ENCODE results near the gene SLIT3.

Gene SLIT3

DNA sequence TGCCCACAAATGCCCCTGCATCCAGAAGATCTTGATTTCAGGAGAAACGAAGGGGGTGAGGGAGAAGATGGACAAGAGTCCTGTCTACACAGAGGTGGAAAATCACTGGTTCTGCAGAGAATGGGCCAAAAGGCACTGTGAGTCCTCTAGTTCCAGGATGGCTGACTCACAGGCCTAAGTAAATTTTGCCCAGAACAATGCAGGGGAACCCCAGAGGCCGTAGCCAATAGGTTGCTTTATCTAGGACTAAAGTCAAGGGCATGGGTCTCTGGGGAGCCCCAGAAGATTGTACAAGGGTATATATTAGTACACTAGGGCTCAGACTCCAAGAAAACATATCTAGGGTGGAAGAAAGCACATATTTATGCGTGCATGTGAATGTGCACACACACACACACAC, 98.0 kb downstream of the SLIT3 start:
- H3K4me1 ChIP-seq (ENCODE audit: control insufficient read depth, insufficient read depth, low read length) = no peaks in the 10 kb centered on the region
- no peak overlapping the region for H3K27ac ChIP-seq (ENCODE audit: extremely low read depth, low read depth, low read length)
- no peaks in the 10 kb centered on the region for H3K36me3 ChIP-seq (ENCODE audit: control insufficient read depth in 2 of 2, insufficient read depth in 1 of 2, low read length in 2 of 2)
- no peaks in the 10 kb centered on the region; the same call in 1 of the 2 replicates for H3K9me3 ChIP-seq (ENCODE audit: control insufficient read depth, insufficient read depth, low read depth, low read length)
- H3K4me3 ChIP-seq (ENCODE audit: low read depth, low read length) = no peak overlapping the region
- CTCF ChIA-PET = interaction anchor here (1.3 kb wide), 1 partner anchor 11 kb away, joined by 6 read pairs; no protein-coding TSS in a partner anchor
- POLR2A ChIA-PET = interaction anchor here (0.6 kb wide), 1 partner anchor 715 kb away, joined by 3 read pairs; no protein-coding TSS in a partner anchor
- TF ChIP-seq ZBTB8A (tag by site-specific recombination; IDR thresholded peaks at IDR 0.05) (no peak), OVOL3 (tag by site-specific recombination; IDR thresholded peaks at IDR 0.05) (no peak), ZFP3 (tag by site-specific recombination; IDR thresholded peaks at IDR 0.05; ENCODE audit: low read depth) (no peak), ZNF221 (tag by site-specific recombination; IDR thresholded peaks at IDR 0.05; ENCODE audit: borderline replicate concordance) (no peak), ZNF132 (tag by site-specific recombination; IDR thresholded peaks at IDR 0.05; ENCODE audit: borderline replicate concordance) (no peak), ZNF529 (tag by site-specific recombination; IDR thresholded peaks at IDR 0.05; ENCODE audit: insufficient replicate concordance) (no peak), ZNF174 (tag by site-specific recombination; IDR thresholded peaks at IDR 0.05) (no peak), GLI2 (tag by site-specific recombination; IDR thresholded peaks at IDR 0.05; ENCODE audit: borderline replicate concordance, low read depth) (no peak), ZNF623 (tag by site-specific recombination; IDR thresholded peaks at IDR 0.05) (no peak), ZFHX2 (tag by site-specific recombination; conservative IDR thresholded peaks at IDR 0.05) (no peak), KLF9 (tag by site-specific recombination; IDR thresholded peaks at IDR 0.05; ENCODE audit: low read depth) (no peak), YY1 (tag by site-specific recombination; IDR thresholded peaks at IDR 0.05) (no peak)
- TF ChIP-seq, protein P1, sequence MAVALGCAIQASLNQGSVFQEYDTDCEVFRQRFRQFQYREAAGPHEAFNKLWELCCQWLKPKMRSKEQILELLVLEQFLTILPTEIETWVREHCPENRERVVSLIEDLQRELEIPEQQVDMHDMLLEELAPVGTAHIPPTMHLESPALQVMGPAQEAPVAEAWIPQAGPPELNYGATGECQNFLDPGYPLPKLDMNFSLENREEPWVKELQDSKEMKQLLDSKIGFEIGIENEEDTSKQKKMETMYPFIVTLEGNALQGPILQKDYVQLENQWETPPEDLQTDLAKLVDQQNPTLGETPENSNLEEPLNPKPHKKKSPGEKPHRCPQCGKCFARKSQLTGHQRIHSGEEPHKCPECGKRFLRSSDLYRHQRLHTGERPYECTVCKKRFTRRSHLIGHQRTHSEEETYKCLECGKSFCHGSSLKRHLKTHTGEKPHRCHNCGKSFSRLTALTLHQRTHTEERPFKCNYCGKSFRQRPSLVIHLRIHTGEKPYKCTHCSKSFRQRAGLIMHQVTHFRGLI (tag by site-specific recombination; IDR thresholded peaks at IDR 0.05) = no peak
- TF ChIP-seq, protein P2, sequence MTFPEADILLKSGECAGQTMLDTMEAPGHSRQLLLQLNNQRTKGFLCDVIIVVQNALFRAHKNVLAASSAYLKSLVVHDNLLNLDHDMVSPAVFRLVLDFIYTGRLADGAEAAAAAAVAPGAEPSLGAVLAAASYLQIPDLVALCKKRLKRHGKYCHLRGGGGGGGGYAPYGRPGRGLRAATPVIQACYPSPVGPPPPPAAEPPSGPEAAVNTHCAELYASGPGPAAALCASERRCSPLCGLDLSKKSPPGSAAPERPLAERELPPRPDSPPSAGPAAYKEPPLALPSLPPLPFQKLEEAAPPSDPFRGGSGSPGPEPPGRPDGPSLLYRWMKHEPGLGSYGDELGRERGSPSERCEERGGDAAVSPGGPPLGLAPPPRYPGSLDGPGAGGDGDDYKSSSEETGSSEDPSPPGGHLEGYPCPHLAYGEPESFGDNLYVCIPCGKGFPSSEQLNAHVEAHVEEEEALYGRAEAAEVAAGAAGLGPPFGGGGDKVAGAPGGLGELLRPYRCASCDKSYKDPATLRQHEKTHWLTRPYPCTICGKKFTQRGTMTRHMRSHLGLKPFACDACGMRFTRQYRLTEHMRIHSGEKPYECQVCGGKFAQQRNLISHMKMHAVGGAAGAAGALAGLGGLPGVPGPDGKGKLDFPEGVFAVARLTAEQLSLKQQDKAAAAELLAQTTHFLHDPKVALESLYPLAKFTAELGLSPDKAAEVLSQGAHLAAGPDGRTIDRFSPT (tag by site-specific recombination; IDR thresholded peaks at IDR 0.05) = no peak
- TF ChIP-seq, protein P3, sequence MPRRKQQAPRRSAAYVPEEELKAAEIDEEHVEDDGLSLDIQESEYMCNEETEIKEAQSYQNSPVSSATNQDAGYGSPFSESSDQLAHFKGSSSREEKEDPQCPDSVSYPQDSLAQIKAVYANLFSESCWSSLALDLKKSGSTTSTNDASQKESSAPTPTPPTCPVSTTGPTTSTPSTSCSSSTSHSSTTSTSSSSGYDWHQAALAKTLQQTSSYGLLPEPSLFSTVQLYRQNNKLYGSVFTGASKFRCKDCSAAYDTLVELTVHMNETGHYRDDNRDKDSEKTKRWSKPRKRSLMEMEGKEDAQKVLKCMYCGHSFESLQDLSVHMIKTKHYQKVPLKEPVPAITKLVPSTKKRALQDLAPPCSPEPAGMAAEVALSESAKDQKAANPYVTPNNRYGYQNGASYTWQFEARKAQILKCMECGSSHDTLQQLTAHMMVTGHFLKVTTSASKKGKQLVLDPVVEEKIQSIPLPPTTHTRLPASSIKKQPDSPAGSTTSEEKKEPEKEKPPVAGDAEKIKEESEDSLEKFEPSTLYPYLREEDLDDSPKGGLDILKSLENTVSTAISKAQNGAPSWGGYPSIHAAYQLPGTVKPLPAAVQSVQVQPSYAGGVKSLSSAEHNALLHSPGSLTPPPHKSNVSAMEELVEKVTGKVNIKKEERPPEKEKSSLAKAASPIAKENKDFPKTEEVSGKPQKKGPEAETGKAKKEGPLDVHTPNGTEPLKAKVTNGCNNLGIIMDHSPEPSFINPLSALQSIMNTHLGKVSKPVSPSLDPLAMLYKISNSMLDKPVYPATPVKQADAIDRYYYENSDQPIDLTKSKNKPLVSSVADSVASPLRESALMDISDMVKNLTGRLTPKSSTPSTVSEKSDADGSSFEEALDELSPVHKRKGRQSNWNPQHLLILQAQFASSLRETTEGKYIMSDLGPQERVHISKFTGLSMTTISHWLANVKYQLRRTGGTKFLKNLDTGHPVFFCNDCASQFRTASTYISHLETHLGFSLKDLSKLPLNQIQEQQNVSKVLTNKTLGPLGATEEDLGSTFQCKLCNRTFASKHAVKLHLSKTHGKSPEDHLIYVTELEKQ (tag by site-specific recombination; IDR thresholded peaks at IDR 0.05; ENCODE audit: borderline replicate concordance) = no peak
- TF ChIP-seq, protein P4, sequence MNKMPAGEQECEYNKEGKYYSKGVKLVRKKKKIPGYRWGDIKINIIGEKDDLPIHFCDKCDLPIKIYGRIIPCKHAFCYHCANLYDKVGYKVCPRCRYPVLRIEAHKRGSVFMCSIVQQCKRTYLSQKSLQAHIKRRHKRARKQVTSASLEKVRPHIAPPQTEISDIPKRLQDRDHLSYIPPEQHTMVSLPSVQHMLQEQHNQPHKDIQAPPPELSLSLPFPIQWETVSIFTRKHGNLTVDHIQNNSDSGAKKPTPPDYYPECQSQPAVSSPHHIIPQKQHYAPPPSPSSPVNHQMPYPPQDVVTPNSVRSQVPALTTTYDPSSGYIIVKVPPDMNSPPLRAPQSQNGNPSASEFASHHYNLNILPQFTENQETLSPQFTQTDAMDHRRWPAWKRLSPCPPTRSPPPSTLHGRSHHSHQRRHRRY (tag by site-specific recombination; IDR thresholded peaks at IDR 0.05) = no peak
- TF ChIP-seq, protein P5, sequence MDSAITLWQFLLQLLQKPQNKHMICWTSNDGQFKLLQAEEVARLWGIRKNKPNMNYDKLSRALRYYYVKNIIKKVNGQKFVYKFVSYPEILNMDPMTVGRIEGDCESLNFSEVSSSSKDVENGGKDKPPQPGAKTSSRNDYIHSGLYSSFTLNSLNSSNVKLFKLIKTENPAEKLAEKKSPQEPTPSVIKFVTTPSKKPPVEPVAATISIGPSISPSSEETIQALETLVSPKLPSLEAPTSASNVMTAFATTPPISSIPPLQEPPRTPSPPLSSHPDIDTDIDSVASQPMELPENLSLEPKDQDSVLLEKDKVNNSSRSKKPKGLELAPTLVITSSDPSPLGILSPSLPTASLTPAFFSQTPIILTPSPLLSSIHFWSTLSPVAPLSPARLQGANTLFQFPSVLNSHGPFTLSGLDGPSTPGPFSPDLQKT (IDR thresholded peaks at IDR 0.05; ENCODE audit: borderline replicate concordance, low read depth, low read length) = no peak
- TF ChIP-seq, protein P6, sequence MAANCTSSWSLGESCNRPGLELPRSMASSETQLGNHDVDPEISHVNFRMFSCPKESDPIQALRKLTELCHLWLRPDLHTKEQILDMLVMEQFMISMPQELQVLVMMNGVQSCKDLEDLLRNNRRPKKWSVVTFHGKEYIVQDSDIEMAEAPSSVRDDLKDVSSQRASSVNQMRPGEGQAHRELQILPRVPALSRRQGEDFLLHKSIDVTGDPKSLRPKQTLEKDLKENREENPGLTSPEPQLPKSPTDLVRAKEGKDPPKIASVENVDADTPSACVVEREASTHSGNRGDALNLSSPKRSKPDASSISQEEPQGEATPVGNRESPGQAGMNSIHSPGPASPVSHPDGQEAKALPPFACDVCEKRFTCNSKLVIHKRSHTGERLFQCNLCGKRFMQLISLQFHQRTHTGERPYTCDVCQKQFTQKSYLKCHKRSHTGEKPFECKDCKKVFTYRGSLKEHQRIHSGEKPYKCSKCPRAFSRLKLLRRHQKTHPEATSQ (tag by site-specific recombination; IDR thresholded peaks at IDR 0.05) = no peak
